LNCaP clone FGC (cell line): ENCODE results near the gene NR3C1.

ENCODE experiments used
- DNase-seq: peaks from one replicate; pipeline ENCODE4 v3.0.0-alpha.2; 2011; ENCODE audit warnings: low read depth
- H3K4me3 ChIP-seq: 2 replicates; pipeline ENCODE4 v1.5.1; 2011; ENCODE audit warnings: mild to moderate bottlenecking, low read depth, low read length, control low read depth
- TF ChIP-seq, protein P1 (sequence below): IDR thresholded peaks from 2 replicates; pipeline ENCODE4 v1.5.1; 2012; ENCODE audit warnings: mild to moderate bottlenecking; ENCODE audit not compliant: control insufficient read depth, insufficient read depth; ENCODE audit errors: extremely low read depth

Gene NR3C1

DNA sequence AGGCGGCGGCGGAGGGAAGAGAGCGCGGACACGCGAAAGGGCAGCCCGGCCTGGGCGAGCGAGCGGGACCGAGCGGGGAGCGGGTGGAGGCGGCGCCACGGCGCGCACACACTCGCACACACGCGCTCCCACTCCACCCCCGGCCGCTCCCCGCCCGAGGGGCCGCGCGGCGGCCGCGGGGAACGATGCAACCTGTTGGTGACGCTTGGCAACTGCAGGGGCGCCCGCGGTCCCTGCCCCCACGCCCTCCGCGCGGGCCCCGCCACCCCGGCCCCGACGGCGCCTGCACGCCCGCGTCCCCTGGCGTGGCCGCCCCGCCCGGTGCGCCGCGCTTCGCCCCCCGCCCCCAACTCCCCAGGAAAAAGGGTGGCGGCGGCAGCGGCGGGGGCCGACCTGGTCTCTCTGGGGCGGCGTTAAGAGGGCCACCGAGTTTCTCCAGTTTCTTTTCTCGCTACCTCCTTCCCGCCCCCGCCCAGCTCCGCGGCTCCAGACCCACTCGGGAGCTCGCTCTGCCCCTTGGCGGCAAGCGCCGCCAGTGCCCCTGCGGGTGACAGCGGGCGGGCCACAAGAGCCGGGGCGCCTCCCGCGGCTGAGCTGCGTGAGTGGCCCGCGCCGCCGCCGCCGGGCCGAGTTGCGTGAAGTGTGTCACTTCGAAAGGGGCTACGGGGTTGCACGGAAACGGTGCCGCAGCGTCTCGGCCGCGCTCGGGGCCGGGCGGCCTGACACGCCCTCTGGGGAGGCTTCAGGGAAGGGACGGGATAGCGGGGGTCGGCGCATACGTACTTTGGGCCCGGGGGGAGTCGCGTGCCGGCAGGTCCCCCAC is at the start of gene NR3C1:
Gene NR3C1, minus strand, starts transcription at position 94 of the 823 bp plus-strand sequence. CDS start 2,847 bp downstream, outside the sequence.
- no peak for DNase-seq
- H3K4me3 ChIP-seq, result peak within 1 kb of the TSS; percentile 37
- TF ChIP-seq, protein P1, sequence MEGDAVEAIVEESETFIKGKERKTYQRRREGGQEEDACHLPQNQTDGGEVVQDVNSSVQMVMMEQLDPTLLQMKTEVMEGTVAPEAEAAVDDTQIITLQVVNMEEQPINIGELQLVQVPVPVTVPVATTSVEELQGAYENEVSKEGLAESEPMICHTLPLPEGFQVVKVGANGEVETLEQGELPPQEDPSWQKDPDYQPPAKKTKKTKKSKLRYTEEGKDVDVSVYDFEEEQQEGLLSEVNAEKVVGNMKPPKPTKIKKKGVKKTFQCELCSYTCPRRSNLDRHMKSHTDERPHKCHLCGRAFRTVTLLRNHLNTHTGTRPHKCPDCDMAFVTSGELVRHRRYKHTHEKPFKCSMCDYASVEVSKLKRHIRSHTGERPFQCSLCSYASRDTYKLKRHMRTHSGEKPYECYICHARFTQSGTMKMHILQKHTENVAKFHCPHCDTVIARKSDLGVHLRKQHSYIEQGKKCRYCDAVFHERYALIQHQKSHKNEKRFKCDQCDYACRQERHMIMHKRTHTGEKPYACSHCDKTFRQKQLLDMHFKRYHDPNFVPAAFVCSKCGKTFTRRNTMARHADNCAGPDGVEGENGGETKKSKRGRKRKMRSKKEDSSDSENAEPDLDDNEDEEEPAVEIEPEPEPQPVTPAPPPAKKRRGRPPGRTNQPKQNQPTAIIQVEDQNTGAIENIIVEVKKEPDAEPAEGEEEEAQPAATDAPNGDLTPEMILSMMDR, result peak; percentile 46

DNA sequence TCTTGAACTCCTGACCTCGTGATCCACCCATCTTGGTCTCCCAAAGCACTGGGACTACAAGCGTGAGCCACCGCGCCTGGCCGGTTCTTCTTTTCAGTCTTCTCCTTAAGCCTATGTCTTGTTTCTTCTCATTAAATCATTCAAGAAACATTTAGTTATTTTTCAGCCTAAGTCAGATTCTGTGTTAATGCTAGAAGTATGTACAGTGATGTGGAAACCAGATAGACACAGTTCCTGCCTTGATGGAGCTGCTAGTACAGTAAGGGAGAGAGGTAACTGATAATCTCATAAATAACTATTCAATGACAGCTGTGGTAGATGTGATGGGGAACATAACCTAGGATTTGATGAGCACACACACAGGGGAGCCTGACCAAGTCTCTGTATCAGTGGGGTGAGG is 46.3 kb upstream of the NR3C1 start:
- TF ChIP-seq, protein P1, result no peak

DNA sequence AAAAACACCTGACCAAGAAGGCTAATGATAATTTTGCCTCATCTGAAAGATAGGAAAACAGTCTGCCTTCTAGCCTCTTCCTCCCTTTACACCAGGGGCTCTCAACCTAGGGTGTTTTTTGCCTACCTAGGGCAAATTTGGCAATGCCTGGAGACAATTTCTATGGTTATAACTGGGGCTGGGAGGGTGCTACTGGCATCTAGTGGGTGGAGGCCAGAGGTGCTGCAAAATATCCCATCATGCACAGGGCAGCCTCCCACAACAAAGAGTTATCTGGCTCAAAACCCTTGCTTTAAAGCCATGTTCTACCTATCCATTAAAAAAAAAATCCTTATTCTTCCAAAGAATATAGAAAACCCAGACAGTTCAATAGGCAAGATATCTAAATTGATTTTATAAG is 45.0 kb upstream of the NR3C1 start:
- H3K4me3 ChIP-seq, result no peak overlapping the region
- TF ChIP-seq, protein P1, result no peak
- no peak for DNase-seq

More for the DNA sequence above, 46.3 kb upstream of the NR3C1 start:
- H3K4me3 ChIP-seq, result no peak overlapping the region
- no peak for DNase-seq

DNA sequence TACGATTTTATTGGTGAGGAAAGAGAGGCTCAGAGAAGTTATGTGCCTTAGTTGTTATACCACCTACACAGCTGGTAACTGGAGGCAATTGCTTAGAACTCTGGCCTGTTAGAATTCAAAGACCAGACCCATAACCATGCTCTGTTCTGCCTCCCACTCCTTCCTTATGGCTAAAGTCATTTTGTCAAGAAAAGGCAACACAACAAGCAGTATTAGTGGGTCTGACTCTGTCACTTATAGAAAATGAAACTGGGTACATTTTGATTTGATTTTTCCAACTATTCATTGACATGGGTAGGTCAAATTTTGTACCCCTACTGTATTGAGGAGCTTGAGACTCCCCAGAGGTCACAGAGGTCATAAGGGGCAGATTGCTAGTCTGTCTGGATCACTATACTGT is 44.5 kb upstream of the NR3C1 start:
- DNase-seq, result no peak
- TF ChIP-seq, protein P1, result no peak
- no peak overlapping the region for H3K4me3 ChIP-seq

DNA sequence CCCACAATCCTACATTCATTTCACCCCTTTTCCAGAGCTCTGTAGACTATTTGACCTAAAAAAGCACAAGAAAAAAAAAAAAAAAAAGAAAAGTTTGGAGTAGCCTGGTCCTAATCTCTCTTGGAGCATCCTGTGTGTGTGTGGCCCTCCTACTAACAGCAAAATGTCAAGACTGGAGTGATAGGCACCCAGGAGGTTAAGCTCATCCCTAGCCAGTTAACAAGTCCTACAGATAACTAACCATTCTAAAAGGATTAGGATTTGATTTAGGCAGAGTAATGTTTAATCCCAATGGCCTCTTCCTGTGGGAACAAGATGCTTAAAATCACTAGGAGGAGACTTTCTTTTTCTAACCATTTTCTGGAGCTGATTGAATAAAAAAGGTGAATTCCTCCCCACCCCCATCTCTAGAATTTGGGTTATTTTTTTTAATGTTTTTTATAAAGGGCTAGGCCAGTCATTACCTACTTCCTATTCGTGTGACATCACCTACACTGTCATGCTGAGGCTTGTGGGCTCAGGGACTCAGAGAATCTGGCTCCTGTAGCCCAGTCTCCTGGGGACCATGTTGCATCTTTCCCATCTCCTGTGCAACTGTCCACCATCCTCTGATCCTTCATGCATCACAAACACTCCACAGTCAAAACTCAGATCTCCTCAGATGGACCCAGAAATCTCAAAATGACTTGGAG is 43.2 kb upstream of the NR3C1 start:
- no peak for DNase-seq
- no peak overlapping the region for H3K4me3 ChIP-seq
- TF ChIP-seq, protein P1, result no peak

DNA sequence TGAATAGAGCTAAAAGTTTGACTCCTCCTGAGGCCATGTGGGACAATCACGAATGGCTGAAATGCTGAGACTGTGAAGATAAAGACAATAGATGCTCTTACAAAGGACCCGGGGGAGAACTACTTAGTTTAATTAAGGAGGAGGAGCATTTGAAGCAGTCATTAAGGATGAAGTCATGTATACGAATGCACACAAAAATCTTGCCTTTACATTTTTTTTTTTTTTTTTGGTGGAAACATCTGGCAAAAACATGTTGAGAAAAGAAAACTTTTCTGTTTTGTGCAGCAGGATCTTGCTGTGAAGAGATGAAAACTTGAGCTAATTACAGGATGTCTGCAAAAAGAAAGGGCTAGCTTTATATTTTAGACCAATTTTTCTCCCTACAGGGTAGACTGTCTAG is 42.3 kb upstream of the NR3C1 start:
- TF ChIP-seq, protein P1, result no peak
- no peak for DNase-seq
- H3K4me3 ChIP-seq, result no peak overlapping the region
